KOPT-K1 (cell line): Measurements from ENCODE around the gene PPP2R5E.
"Not testable (repeated sequence)": the region's sequence is repeated elsewhere in the genome, so short reads cannot be mapped to it uniquely, and the experiment has no call there.

Experiments used
- H3K27ac ChIP-seq: fragments of 200-600 bp; sonication (generic); 2 replicates; pipeline ENCODE4 v1.5.1; 2016; ENCODE audit warnings: antibody characterized with exemption, mild to moderate bottlenecking, low read depth, low read length; ENCODE audit not compliant: poor library complexity, severe bottlenecking
- H3K36me3 ChIP-seq: fragments of 200-600 bp; sonication (generic); 2 replicates; pipeline ENCODE4 v1.5.1; 2017; ENCODE audit warnings: antibody characterized with exemption, mild to moderate bottlenecking, low read length, moderate library complexity; ENCODE audit not compliant: insufficient read depth
- H3K9me3 ChIP-seq: fragments of 200-600 bp; sonication (generic); 2 replicates; pipeline ENCODE4 v1.5.1; 2017; ENCODE audit warnings: antibody characterized with exemption, low read length, mild to moderate bottlenecking; ENCODE audit not compliant: insufficient read depth, poor library complexity, severe bottlenecking

Gene PPP2R5E

DNA sequence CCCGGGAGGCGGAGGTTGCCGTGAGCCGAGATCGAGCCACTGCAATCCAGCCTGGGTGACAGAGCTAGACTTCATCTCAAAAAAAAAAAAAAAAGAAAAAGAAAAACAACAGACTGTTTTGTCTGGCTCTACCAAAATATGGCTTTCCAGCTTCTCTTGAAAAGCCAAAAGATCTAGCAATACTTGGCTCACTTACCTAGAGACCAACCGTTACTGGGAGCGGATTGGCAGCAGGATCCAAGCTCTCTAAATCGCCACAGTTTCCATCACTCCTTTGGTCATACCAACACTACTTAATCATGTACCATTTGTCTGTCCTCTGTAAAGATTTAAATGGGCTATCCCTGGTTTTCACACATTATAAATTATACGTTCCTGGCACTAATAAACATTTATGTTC lies 136.8 kb downstream of the PPP2R5E start:
- H3K9me3 ChIP-seq = no peaks in the 10 kb centered on the region
- H3K27ac ChIP-seq = no peak overlapping the region
- H3K36me3 ChIP-seq = peaks cover 25% of the 10 kb centered on the region; the same call in 1 of the 2 replicates

DNA sequence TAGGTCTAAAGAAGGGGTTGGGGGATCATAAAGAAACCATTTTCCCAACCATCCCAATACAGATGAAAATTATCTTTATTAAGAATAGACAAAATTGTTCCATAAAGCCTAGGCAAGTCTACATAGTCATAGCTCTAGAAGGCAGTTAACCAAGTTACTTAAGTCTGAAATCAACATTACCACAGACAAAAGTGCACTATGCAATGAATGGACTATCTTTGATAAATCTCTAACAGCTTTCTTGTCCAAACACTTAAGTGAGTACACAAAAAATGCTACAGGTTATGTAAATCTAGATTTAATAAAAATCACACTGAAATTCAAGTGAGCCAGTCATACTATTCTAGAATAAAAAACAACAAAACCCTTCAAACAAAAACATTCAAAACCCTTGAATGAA lies 137.5 kb downstream of the PPP2R5E start:
- no peaks in the 10 kb centered on the region for H3K9me3 ChIP-seq
- H3K27ac ChIP-seq = no peak overlapping the region
- peaks cover 18% of the 10 kb centered on the region; the same call in 1 of the 2 replicates for H3K36me3 ChIP-seq

DNA sequence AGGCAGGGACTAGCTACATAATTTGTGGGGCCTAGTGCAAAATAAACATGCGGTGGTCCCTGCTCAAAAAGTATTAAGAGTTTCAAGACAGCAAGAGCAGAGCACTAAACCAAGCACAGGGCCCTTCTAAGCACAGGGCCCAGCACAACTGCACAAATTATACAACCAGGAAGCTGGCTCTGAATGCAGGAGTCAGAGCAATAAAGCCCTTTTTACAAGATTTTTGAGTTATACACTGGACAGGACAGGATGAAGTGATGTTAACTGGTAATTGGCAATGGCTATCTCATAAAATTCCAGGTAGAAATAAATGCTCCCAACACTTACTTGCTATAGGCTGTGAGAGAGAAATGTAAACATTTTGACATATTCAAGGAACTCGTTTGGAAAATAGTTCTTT lies 138.3 kb downstream of the PPP2R5E start:
- H3K36me3 ChIP-seq = peaks cover 13% of the 10 kb centered on the region; the same call in 1 of the 2 replicates
- H3K9me3 ChIP-seq = no peaks in the 10 kb centered on the region
- H3K27ac ChIP-seq = no peak overlapping the region

DNA sequence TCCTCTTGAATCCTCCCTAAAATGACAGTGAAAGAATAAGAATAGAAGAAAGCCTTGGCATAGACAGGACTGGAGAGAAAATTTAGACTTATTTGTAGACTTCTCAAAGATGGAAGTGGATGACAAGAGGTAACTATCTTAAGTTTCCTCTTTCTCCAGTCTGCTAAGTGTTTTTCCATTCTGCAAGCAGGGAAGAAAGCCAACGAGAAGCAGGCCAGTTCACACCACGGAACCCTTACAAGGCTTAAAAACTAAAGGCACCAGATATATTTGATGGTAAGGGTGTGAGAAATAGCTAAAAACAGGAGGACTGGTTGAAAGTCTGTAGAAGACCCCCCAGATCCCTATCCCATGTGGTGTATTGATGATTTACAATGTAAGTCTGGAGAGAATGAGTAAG lies 141.5 kb downstream of the PPP2R5E start:
- H3K27ac ChIP-seq = no peak overlapping the region
- peaks cover 20% of the 10 kb centered on the region; the same call in 1 of the 2 replicates for H3K36me3 ChIP-seq
- H3K9me3 ChIP-seq = no peaks in the 10 kb centered on the region

DNA sequence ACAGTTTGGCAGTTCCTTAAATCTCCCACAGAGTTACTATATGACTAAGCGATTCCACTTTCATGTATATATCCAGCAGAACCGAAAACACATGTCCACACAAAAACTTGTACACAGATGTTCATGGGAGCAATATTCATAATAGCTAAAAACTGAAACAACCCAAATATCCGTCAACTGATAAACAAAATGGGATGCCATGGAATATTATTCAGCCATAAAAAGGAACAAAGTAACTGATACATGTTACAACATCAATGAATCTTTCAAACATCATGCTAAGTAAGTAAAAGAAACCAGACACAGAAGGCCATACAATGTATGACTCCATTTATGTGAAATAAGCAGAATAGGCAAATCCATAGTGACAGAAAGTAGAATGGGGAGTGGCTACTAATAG lies 144.2 kb downstream of the PPP2R5E start:
- no peaks in the 10 kb centered on the region for H3K9me3 ChIP-seq
- H3K27ac ChIP-seq = no peak overlapping the region
- peaks cover 21% of the 10 kb centered on the region for H3K36me3 ChIP-seq

DNA sequence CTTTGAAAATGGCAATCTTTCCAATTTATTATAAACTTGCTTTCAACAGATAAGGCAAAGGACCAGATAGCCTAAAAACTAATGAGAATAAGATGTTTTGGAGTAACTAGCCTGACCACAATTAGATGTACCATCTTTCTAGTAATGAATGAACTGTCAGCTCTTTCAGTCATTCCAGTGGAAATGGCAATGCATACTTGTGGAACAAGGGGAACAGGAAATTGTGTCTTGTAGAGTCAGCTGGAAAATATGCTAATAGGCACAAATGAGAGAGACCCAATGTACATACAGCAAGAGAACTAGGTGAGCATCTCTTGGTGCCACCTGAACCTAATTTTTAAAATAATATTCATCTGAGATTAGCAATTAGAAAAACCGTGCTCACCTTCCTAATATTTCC lies 148.3 kb downstream of the PPP2R5E start:
- Histone ChIP-seq H3K9me3 (no peaks in the 10 kb centered on the region), H3K27ac (no peak overlapping the region), H3K36me3 (peaks cover 57% of the 10 kb centered on the region)

DNA sequence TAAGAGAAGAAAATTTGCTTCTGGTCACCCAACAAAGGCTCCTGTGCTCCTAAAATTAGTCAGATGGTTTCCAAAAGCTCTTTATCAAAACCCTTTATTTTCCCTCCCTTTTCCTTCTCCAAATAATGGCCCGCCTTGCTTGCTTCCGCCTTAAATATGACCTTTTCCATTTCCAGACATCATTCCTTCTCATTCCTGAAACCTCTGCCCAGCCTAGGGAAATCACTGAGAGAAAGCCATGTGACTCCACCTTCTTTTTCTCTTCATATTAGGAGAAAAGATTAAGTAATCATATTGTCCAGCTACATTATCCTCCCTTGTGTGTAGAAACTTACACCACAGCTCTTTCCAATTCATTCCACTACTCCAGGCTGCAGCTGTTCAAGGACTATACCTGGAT lies 148.7 kb downstream of the PPP2R5E start:
- peaks cover 57% of the 10 kb centered on the region for H3K36me3 ChIP-seq
- H3K9me3 ChIP-seq = no peaks in the 10 kb centered on the region
- no peak overlapping the region for H3K27ac ChIP-seq

DNA sequence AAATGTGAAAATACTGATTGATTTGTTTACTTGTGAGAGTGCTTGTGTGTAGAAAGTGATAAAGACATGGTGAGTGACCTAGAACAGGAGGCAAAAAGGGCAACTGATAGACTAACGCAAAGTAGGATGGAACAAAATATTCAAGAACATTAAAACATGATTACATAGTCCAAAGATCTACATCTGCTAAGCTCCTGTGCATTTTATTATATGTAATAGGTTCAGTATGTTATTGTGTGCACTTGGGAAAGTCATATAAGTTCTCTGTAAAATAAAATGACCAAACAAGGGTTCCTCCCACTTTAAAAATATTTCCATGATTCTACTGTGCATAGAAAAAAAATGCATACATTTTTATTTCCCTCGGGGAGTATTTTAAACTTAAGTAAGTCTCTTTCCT lies 150.2 kb downstream of the PPP2R5E start:
- Histone ChIP-seq H3K9me3 (no peaks in the 10 kb centered on the region), H3K36me3 (peaks cover 61% of the 10 kb centered on the region), H3K27ac (no peak overlapping the region)

DNA sequence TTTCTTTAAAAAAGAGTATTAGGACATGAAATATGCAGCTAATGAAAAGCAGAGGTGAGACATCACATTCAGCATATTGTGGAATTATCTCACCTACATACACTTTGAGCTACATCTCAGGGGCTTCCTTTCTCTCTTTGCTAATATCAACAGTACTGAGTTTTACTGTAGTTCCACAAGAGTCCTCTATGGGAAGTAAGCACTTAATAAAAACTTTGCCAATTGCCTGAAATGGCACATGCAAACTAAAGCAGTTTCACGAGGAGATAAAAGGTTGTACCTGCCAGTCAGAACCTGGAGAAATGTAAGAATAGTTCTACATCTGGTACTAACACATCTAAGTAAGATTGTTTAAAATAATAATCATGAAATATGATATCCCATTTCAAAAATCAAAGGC lies 150.9 kb downstream of the PPP2R5E start:
- no peaks in the 10 kb centered on the region for H3K9me3 ChIP-seq
- no peak overlapping the region for H3K27ac ChIP-seq
- peaks cover 69% of the 10 kb centered on the region for H3K36me3 ChIP-seq

DNA sequence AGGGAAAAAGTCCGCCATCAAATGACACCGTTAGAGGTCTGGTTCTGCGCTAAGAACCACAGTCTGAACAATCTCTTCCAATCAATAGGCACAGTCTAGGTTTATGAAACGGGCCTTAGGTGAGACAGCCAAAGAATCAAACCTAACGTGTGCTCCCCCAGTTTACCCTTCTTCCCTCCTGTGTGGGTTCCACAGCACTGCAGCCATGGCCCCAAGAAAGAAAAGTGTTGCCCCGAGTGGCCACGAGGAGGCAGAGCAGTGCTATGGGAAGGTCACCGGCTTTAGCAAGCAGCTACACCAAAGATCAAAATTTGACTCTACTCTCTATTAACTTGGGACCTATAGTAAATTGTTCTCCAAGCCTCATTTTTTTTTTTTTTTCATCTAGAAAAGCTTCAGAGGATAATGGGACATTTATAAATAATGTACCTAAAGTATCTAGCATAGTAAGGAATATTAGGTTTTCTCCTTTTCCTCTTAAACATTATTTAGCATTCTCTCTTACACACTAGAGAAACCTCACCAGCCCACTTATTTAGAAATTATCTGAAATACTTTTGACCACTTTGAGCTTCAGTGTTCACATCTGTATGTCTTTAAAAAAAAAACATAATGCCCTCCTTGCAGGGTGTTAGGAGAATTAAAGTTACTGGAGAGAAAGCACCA lies 154.3 kb downstream of the PPP2R5E start:
- no peak overlapping the region for H3K27ac ChIP-seq
- H3K9me3 ChIP-seq = no peaks in the 10 kb centered on the region
- H3K36me3 ChIP-seq = peaks cover 80% of the 10 kb centered on the region

DNA sequence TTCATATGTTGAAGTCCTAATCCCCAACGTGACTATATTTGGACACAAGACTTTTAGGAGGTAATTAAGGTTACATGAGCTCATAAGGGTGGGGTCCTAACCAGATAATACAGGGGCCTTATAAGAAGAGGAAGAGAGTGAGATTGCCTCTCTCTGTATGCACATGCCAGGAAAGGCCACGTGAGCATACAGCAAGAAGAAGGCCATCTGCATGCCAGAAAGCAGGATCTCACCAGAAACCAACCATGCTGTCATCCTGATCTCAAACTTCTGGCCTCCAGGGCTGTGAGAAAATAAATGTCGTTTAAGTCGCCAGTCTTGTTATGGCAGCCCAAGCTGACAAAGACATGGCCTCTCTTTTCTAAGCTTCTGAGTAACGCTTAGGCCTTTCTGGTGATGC lies 155.5 kb downstream of the PPP2R5E start:
- Histone ChIP-seq H3K27ac (no peak overlapping the region), H3K9me3 (no peaks in the 10 kb centered on the region), H3K36me3 (peaks cover 74% of the 10 kb centered on the region)

DNA sequence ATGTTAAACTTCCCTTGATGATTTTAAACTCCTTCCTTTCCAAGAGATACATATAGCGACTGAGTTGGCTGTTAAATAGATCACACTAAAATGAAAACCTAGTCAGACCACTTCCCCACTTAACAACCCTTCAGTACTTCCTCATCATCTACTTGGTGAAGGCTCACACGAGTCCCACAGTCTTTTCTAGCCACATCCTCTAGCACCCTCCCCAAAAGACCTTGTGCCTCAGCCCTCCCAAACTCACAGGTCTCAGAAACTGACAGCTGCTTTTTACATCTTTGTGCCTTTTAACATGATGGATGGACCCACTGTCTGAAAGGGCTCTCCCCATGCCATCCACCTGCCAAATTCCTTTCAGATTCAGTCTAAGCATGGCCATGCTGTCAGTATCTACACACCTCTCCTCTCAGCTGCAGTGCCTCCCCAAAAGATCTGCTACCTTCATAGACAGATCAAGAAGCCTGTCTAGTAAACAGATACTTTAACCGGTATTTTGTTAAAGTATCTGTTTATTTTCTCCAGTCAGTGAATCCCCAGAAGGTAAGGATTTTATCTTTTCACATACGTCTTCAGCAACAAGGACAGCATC lies 159.3 kb downstream of the PPP2R5E start:
- peaks cover 64% of the 10 kb centered on the region for H3K36me3 ChIP-seq
- no peaks in the 10 kb centered on the region for H3K9me3 ChIP-seq
- H3K27ac ChIP-seq = peak overlapping the region; percentile 50

DNA sequence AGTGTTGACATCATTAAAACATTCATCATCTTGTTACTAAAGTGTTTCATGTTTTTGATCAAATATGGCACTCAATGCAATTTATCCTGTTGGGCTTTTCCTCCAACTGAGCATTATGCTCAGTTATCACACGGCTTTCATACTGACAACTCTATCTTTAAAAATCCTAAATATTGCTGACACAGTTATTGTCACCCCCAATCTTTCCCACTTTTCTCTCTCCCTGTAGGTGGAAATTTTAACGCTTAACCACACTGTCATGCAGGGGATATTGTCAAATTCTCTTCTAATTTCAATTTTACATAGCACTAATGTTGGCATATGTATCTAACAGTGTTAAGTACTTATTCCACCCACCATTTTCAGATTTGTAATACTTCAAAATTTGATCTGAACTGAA lies 164.7 kb downstream of the PPP2R5E start:
- no peaks in the 10 kb centered on the region for H3K9me3 ChIP-seq
- peaks cover 54% of the 10 kb centered on the region for H3K36me3 ChIP-seq
- no peak overlapping the region for H3K27ac ChIP-seq

DNA sequence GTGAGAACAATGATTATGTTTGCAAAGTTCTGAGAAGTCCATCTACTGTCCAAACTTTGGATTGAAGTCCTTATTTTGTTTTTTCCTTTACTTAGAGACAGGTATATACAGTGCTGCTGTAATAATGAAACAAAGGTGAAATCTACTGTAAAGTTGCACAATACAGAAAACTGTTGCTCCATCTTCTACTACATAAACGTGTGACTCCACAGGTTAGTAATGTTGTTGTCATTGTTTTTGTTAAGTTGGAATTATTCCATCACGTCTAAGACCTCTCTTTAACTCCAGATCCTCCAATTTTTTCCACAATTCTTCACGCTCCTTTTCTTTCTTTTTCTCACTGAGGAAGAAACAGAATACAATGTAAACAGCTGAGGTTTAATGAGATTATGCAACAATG lies 167.4 kb downstream of the PPP2R5E start:
- H3K27ac ChIP-seq = no peak overlapping the region
- H3K36me3 ChIP-seq = peaks cover 36% of the 10 kb centered on the region
- H3K9me3 ChIP-seq = no peaks in the 10 kb centered on the region

DNA sequence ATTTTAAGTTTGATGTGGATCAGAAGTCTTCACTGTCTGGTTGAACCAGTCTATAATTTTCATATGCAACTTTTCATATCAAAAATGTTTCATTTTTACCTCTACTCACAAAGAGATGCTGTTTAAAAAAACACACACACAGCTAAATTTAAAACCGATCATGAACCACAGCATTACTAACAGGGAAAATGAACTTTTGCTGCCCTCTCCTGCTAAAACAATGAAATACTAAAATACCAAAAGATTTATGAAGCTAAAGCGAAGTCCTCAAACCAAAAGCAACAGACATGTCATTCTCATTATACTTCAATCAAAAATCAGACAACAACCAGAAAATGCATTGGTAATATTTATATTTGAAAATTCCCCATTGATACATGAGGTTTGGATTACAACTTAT lies 171.6 kb downstream of the PPP2R5E start:
- not testable (repeated sequence) for H3K27ac ChIP-seq, H3K9me3 ChIP-seq
- peaks cover 20% of the 10 kb centered on the region; the same call in 1 of the 2 replicates for H3K36me3 ChIP-seq

DNA sequence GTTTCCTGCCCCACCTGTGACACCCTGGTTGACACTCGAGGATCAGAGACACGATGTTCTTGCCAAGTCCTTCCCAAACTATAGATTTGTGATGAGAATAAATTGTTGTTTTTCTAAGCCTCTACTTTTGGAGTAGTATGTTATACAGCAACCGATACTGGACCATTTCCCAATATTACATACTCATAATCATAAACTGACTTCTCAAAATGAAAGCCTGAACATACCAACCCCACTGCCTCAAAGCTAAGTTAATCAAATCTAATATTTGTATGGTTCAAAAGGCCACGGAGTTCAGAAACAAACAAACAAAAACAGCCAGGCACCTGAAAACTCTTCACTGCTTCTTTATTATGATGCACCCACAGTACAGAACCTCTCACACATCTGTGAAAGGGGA lies 172.1 kb downstream of the PPP2R5E start:
- no peak overlapping the region for H3K27ac ChIP-seq
- H3K9me3 ChIP-seq = no peaks in the 10 kb centered on the region
- H3K36me3 ChIP-seq = peaks cover 18% of the 10 kb centered on the region; the same call in 1 of the 2 replicates
